HS-5 (cell line): Measurements from ENCODE around the gene SERPINE1.

Experiments used
- DNase-seq: peaks from one replicate; pipeline ENCODE4 v3.0.0-alpha.2; 2012; ENCODE audit warnings: low read depth

The SERPINE1 gene

GRCh38 chr7:101156866-101157589 is 30.1 kb downstream of the SERPINE1 start:
- DNase-seq: no peak

- DNase-seq: no peak
These were observed 33.1 kb downstream of the SERPINE1 start for GRCh38 chr7:101159696-101160674.

DNA sequence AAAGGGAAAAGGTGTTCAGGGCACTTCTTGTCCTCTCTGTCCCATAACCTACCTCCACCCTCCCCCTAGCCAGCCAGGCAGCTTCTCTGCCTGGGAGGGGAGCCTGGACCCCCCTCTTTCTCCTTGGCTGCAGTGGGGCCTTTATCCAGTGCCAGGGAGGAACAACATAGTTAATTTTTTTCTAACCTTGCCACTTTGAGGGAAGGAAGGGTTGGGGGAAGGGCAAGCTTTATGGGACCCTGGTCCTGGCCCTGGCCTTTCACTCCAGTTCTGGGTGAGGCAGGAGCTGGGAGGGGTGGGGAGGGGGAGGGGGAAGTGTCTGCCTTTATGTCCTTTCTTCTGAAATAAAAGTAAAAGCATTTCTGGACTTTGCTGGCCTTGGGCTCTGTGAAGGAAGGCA is 34.0 kb downstream of the SERPINE1 start:
- no peak for DNase-seq

GRCh38 chr7:101161692-101162471 is 35.0 kb downstream of the SERPINE1 start:
- no peak for DNase-seq

DNA sequence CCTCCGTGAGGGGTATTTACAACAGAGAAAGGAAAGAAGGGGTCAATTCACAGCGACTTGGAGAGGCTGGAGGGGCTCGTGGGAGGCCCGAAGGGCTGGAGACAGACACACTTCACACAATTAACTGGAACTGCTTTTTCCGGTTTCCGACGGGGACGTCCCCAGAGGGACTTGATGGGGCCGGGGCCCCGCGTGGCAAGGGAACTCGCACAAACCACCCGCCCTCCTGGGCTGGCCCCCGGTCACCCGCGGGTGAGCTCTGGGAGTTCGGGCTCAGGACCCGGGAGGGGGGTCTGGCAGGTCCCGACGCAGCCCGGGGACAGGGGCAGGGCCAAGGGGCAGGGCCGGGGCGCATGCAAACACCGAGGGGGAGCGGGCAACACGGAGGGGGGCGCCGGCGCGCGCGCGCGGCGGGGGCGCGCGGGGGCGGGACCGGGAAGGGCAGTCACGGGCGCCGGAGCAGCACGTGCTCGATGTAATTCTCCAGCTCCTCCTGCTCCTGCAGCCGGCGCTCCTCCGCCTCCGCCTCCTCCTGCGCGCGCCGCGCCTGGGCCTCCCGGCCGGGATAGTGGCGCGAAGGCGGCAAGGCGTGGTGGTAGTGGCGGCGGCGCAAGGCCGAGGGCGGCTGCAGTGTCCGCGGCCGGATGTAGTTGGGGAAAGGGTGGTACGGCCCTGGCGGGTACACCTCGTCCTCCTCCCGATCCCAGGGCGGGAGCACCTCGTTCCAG is 35.8 kb downstream of the SERPINE1 start:
- no peak for DNase-seq

- DNase-seq: no peak
These were observed 36.6 kb downstream of the SERPINE1 start for GRCh38 chr7:101163279-101164070.

DNA sequence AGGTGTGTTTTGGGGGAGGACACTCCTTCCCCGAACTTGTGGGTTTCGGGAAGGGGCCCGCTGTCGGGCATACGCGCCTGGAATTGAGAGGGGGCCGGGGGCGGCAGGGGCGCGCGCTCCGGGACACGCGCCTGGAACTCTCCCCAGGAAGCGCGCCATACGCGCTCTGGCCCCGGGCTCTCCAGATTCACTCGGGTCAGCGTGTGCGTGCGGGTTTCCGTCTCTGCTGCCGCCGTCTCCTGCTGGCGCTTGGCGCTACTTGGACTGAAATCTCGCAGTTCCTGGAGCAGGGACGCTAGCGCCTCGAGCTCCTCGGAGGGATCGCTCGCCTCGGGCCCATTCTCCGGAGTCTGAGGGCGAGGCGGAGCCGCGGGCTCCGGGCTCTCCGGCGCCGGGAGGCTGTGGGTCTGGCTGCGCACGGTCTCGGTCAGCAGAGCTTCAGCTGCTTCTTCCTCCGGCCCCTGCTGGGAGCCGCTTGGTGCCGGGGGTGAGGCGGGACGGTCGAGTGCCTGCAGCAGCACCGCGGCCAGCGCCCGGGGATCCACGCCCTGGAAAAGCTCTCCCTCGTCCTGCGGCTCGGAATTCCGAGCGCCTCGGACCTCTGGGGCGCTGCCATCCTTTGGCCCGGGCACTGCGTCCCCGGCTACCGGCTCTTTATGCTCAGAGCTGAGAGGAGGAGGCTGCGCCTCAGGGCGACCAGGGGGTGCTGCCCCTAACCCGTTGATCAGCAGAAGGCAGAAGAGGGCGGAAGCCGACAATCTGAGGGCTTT is 37.4 kb downstream of the SERPINE1 start:
- no peak for DNase-seq

GRCh38 chr7:101165075-101165957 is 38.4 kb downstream of the SERPINE1 start, which contains the start of gene VGF:
Gene VGF, minus strand, starts transcription at chr7:101165569. Its CDS starts 726 bp downstream, at chr7:101164843.
- DNase-seq: no peak

DNA sequence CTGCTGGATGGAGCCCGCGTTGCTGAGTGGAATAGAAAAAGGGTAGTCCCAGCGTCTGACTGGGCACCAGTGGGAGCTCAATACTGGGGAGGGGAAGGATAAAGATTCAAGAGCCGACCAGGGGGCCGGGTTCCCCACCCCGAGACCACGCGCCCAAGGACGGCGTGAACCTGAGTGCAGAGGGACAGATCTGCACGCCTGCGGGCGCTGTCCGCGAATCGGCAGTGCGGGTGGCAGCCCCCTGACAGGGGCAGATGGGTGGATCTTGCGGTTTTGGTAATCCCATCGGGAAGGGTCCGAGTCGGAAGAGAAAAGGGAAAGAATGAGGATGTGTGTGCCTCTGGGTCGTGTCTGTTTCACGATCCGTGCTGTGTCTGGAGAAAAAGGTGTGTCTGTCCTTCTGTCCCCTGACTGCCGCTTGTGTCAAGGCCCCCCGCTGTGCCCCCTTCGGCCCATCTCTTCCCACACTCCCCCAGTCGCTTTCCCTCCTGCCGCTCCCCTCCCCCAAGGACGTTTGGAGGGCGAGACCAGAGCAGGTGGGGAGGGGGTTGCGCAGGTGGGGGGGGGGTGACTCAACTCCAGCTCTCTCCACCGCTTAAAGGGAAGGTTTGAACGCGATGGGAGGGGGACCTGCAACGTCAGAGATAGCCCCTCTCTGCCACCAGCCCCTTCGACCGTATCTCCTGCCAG is 39.2 kb downstream of the SERPINE1 start:
- DNase-seq: no peak

DNA sequence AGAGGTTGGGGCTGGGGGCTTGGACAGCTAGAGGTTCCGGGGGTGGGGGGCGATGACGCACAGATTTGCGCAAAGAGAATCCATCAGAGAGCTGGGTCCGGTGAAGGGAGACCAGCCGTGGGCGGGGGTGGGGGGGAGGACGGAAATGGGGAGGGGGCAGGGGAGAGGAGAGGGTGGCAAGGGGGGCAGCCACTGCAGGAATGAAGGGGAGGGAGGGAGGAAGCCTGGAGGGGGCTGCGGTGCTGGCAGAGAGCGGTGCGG is 39.7 kb downstream of the SERPINE1 start:
- DNase-seq: no peak

DNA sequence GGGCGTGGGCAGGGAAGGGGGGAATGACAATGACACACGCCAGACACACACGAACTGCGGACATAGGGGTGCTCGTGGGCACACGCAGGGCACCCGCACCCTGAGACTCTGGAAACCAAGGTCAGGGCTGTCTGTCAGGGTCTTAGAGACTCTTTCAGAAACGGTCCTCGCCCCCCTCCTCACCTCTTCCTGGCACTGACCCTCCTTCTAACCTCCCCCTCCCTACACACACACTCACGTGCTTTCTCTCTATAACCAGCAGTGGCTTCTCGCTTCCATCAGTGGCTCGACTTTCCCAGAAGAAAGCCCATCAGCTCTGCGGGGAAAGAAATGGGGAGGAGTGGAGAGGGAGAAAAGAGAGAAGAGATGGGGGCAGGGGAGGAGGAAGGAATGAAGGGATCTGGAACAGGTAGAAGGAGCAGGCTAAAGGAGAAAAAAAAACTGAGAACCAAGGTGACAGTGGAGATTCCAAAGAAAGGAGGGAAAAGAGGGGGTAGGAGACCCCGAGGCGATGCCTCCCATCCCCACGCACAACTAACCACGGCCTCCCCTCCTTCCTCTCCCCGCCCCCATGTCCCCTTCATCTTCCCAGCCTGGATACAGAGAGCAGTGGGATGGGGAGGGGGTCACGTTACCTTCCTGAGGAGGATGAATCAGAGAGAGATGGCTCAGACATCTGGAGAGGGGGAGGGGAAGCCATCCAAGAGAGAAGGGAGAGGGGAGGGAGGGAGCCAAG is 40.2 kb downstream of the SERPINE1 start:
- DNase-seq: no peak

DNA sequence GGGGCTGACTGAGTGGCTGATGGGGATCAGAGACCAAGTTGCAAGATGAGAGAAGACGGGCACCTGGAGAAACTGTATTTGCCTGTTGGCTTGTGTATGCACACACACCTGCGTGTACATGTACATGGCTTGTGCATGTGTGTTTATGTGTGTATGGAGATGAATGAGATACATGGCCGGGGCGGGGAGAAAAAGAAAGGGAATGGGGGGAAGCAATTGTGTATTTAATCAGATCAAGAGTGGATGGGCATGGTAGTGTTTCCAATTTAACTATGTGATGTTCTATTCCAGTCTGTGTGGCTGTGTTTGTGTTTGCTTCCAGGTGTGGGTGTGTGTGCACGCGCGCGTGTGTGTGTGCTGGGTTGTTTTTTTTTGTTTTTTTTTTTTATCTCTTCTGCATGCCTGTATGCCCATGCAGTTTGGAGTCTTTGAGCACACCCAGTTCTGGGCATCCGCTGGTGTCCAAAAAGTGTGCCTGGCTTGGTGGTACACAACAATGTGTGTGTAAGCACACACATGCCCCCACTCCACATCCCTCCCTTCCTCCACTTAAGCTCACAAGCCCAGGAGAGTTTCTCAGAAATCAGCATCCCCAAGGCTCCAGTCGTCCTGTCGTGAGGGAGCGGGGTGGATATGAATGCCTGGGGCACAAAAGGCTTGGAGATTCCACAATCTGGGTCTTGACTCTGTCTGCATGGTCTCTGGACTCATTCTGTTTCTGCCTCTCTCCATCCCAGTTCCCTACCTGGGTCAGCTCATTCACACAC is 40.9 kb downstream of the SERPINE1 start:
- DNase-seq: no peak

DNA sequence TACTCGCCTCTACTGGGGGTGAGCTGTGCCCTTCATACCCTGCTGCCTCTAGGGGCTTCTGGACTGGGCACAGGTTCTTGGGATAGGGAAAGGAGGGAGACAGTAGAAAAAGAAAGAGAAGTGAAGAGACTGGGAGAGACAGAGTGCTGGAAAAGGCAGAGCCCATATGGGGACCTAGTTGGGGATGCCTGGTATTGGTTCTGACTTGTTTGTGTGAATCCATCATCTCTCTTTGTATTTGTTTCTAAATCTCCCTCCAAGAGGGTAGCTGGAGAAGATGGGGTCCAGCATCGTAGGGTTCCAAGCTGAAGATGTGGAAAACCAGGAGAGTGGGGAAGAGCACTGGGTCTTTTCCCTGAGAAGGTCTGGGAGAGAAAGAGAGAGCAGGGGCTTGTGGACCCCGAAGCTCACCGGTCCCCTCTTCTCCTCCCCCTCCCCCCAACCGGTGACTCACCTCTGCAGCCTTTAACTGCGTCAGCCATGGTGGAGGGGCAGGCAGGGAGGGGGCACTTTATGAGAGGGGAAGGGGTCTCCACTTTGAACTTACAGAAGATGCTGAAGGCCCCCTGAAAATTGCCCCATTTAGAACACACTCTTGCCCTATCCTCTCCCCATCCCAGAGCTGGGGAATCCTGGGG is 41.6 kb downstream of the SERPINE1 start:
- no peak for DNase-seq

- DNase-seq: no peak
These were observed 42.4 kb downstream of the SERPINE1 start for GRCh38 chr7:101169110-101169837.

DNA sequence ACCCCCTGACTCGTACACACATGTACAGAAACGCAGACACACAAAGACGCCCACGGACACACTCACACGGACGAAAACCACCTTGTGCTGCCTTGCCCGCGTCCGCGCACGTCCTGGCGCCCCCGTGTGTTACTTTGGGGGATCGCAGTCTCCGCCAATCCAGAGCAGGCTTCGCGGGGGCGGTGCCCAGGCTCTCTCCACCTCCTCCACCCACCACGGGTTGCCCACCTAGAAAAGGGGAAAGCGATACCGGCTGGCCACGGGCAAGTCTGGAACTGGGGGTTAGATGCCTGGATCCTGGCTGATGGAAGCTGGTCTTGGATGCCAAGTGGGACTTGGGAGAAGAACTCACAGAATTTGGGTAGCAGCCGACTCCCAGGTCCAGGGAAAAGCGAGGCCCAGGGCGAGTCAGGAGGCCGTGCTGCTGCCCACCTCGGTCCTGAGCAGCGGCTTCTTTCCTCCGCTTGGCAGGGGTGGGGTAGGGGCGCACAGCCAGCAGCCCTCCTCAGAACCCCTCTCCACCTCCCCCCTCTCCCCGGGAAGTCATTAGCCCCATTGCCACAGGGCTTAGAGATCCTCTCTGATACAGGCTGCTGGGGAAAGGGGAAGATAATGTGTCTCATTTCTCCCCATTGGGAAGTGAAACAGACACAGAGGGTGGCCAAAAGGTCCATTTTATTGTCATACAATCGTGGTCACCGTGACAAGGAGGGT is 43.1 kb downstream of the SERPINE1 start:
- DNase-seq: no peak
